Endothelial cell (in vitro differentiated cells): Measurements from ENCODE around the gene PATE2. TPM values are rescaled to one million over a fixed set of nuclear protein-coding genes. Genes with fewer than 3 reads are reported as not detected.

Experiments
- DNase-seq: peaks from one replicate; pipeline ENCODE4 v3.0.0; 2021; ENCODE audit warnings: low spot score
- H3K27ac Mint-ChIP-seq: one replicate; pipeline ENCODE4 v1.8.0; 2021; ENCODE audit warnings: mixed read lengths, inconsistent platforms; ENCODE audit not compliant: unreplicated experiment
- H3K27me3 Mint-ChIP-seq: one replicate; pipeline ENCODE4 v1.8.0; 2021; ENCODE audit warnings: mild to moderate bottlenecking, moderate library complexity, mixed read lengths, inconsistent platforms; ENCODE audit not compliant: unreplicated experiment
- H3K36me3 Mint-ChIP-seq: one replicate; pipeline ENCODE4 v1.8.0; 2021; ENCODE audit warnings: mild to moderate bottlenecking, low read depth, mixed read lengths, inconsistent platforms; ENCODE audit not compliant: unreplicated experiment
- H3K4me1 Mint-ChIP-seq: one replicate; pipeline ENCODE4 v1.8.0; 2021; ENCODE audit warnings: mild to moderate bottlenecking, mixed read lengths, inconsistent platforms; ENCODE audit not compliant: unreplicated experiment
- H3K4me3 Mint-ChIP-seq: one replicate; pipeline ENCODE4 v1.8.0; 2021; ENCODE audit warnings: mild to moderate bottlenecking, mixed read lengths, inconsistent platforms; ENCODE audit not compliant: unreplicated experiment
- H3K9me3 Mint-ChIP-seq: one replicate; pipeline ENCODE4 v1.8.0; 2021; ENCODE audit warnings: mixed read lengths, inconsistent platforms; ENCODE audit not compliant: unreplicated experiment
- CTCF ChIP-seq: fragments of 200-600 bp; sonication (generic); IDR thresholded peaks from one replicate; pipeline ENCODE4 v1.5.0; 2021; ENCODE audit warnings: antibody characterized with exemption; ENCODE audit not compliant: unreplicated experiment
- long read RNA-seq: library from polyadenylated mRNA; unstranded; transcript quantifications from one replicate; pipeline ENCODE4 v2.0.0, GENCODE V29; 2020; ENCODE audit not compliant: unreplicated experiment
- total RNA-seq: library from RNA; stranded (reverse); fragmentation: NEBNext Ultra II Directional; extraction: Animal tissue kit (Norgen Biotek cat#: 25700); gene quantifications from one replicate; pipeline ENCODE4 v1.2.1, GENCODE V29; 2021; ENCODE audit not compliant: unreplicated experiment

PATE2 gene
- not detected for total RNA-seq
- long read RNA-seq, result 0 reads

GRCh38 chr11:125778728-125779127 is at the start of gene PATE2:
PATE2 (minus strand) TSS chr11:125778828; CDS start chr11:125778773, 55 bp downstream.
- H3K9me3 Mint-ChIP-seq, result no peaks in the 10 kb centered on the region
- H3K4me1 Mint-ChIP-seq, result peaks cover 4% of the 10 kb centered on the region
- no peaks in the 10 kb centered on the region for H3K27me3 Mint-ChIP-seq
- no peak for TF ChIP-seq CTCF
- no peaks in the 10 kb centered on the region for H3K36me3 Mint-ChIP-seq
- no peak within 1 kb of the TSS for H3K27ac Mint-ChIP-seq
- DNase-seq, result no peak
- H3K4me3 Mint-ChIP-seq, result no peak within 1 kb of the TSS

DNA sequence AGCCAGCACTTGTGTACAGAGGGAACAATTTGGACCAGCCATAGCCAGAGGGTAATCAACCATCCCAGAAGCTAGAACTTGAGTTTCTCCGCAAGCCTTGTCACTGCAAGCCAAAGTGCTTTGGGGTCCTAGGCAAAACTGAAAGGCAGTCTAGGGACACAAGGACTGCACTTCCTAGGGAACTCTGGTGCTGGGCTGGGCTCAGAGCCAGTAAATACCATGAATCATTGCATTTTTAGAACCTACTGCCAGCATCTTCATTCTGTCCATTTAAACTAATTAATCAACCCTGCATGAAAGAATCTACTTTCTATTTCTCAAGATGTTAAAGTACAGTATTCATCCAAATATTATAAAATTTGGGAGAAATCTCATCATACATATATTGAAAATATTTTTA is 29.3 kb upstream of the PATE2 start:
- H3K4me3 Mint-ChIP-seq, result no peak overlapping the region
- DNase-seq, result no peak
- H3K27ac Mint-ChIP-seq, result no peak overlapping the region
- H3K36me3 Mint-ChIP-seq, result no peaks in the 10 kb centered on the region
- no peak for TF ChIP-seq CTCF
- no peaks in the 10 kb centered on the region for H3K27me3 Mint-ChIP-seq
- H3K9me3 Mint-ChIP-seq, result no peaks in the 10 kb centered on the region
- no peaks in the 10 kb centered on the region for H3K4me1 Mint-ChIP-seq

- no peaks in the 10 kb centered on the region for H3K27me3 Mint-ChIP-seq
These were observed 23.8 kb upstream of the PATE2 start for GRCh38 chr11:125802387-125802786.

DNA sequence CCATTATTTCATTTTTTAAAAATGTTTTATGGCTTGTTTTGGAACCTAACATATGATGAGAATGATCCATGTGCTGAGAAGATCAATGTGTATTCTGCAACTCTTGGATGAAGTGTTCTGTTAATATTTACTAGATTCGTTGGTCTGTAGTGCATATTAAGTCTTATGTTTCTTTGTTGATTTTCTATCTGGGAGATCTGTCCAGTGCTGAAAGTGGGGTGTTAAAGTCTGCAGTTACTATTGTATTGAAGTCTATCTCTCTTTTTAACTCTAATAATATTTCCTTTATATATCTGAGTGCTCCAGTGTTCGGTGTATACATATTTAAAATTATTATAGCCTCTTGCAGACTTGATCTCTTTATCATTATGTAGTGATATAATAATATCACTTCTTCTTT is 21.2 kb upstream of the PATE2 start:
- no peaks in the 10 kb centered on the region for H3K27me3 Mint-ChIP-seq
- TF ChIP-seq CTCF, result no peak
- peaks cover 3% of the 10 kb centered on the region for H3K36me3 Mint-ChIP-seq
- no peaks in the 10 kb centered on the region for H3K9me3 Mint-ChIP-seq
- no peak overlapping the region for H3K4me3 Mint-ChIP-seq
- no peak for DNase-seq
- no peak overlapping the region for H3K27ac Mint-ChIP-seq
- peaks cover 8% of the 10 kb centered on the region for H3K4me1 Mint-ChIP-seq

More at GRCh38 chr11:125802387-125802786, 23.8 kb upstream of the PATE2 start:
- Mint-ChIP-seq H3K9me3 (no peaks in the 10 kb centered on the region), H3K4me3 (no peak overlapping the region), H3K4me1 (peaks cover 8% of the 10 kb centered on the region), H3K36me3 (no peaks in the 10 kb centered on the region), H3K27ac (no peak overlapping the region)
- no peak for DNase-seq
- TF ChIP-seq CTCF, result no peak

DNA sequence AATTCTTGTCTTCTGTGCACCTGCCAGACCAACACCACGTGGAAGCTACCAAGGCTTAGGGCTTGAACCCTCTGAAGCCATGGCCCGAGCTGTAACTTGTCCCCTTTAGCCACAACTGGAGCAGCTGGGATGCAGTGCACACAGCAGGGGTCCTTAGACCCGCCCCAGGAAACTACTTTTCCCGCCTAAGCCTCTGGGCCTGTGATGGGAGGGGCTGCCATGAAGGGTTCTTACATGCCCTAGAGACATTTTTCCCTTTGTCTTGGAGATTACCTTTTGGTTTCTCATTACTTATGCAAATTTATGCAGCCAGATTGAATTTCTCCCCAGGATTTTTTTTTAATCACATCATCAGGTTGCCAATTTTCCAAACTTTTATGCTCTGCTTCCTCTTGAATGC is 19.0 kb upstream of the PATE2 start:
- no peak overlapping the region for H3K27ac Mint-ChIP-seq
- no peak for TF ChIP-seq CTCF
- no peaks in the 10 kb centered on the region for H3K9me3 Mint-ChIP-seq
- H3K4me3 Mint-ChIP-seq, result no peak overlapping the region
- H3K36me3 Mint-ChIP-seq, result peaks cover 3% of the 10 kb centered on the region
- DNase-seq, result no peak
- no peaks in the 10 kb centered on the region for H3K27me3 Mint-ChIP-seq
- peaks cover 8% of the 10 kb centered on the region for H3K4me1 Mint-ChIP-seq
